ENCODE results near the gene CCDC71L.
A peak's percentile ranks its signal among the peaks of the same experiment; 100 is the strongest.
"Not testable (repeated sequence)": the region's sequence is repeated elsewhere in the genome, so short reads cannot be mapped to it uniquely, and the experiment has no call there.

The CCDC71L gene

GRCh38 chr7:106673688-106674087 lies 12.7 kb upstream of the CCDC71L start:
- not testable (repeated sequence) for H3K9me3 Mint-ChIP-seq; H3K4me3 Mint-ChIP-seq; H3K4me1 Mint-ChIP-seq; H3K36me3 Mint-ChIP-seq (ENCODE audit: insufficient read depth); H3K27ac Mint-ChIP-seq (ENCODE audit: low read depth); DNase-seq (ENCODE audit: low spot score in 2 of 2); ATAC-seq (replicated peaks; ENCODE audit: extremely low read depth, poor library complexity, severe bottlenecking)
- peaks cover 27% of the 10 kb centered on the region for H3K27me3 Mint-ChIP-seq

GRCh38 chr7:106671930-106672329 lies 11.0 kb upstream of the CCDC71L start:
- not testable (repeated sequence) for H3K36me3 Mint-ChIP-seq (ENCODE audit: insufficient read depth); ATAC-seq (replicated peaks; ENCODE audit: extremely low read depth, poor library complexity, severe bottlenecking); H3K9me3 Mint-ChIP-seq; DNase-seq (ENCODE audit: low spot score in 2 of 2); H3K4me1 Mint-ChIP-seq; H3K4me3 Mint-ChIP-seq; H3K27ac Mint-ChIP-seq (ENCODE audit: low read depth)
- peaks cover 27% of the 10 kb centered on the region for H3K27me3 Mint-ChIP-seq

DNA sequence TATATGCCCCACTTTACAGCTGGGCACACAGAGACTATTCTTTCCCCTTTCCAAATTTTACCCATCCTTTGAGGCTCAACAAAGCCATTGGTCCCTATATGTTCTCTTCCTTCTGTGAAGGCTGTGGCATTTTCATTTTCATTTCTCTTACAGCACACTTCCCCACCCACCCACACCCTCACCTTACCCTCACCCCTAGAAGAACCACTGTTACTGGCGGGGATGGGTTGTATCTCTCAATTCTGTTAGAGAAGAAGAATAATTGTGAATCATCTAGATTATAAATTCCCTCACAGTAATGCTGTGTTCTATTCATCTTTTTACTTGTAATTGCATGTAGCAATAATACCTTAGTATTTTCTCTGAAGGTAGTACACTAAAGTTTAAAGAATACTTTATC lies 10.2 kb upstream of the CCDC71L start:
- DNase-seq (ENCODE audit: low spot score in 2 of 2) (no peak), ATAC-seq (replicated peaks; ENCODE audit: extremely low read depth, poor library complexity, severe bottlenecking) (no peak)
- Mint-ChIP-seq H3K36me3 (ENCODE audit: insufficient read depth) (no peaks in the 10 kb centered on the region), H3K27me3 (peaks cover 27% of the 10 kb centered on the region), H3K4me3 (no peak overlapping the region), H3K27ac (ENCODE audit: low read depth) (no peak overlapping the region), H3K9me3 (peaks cover 7% of the 10 kb centered on the region), H3K4me1 (no peaks in the 10 kb centered on the region)

DNA sequence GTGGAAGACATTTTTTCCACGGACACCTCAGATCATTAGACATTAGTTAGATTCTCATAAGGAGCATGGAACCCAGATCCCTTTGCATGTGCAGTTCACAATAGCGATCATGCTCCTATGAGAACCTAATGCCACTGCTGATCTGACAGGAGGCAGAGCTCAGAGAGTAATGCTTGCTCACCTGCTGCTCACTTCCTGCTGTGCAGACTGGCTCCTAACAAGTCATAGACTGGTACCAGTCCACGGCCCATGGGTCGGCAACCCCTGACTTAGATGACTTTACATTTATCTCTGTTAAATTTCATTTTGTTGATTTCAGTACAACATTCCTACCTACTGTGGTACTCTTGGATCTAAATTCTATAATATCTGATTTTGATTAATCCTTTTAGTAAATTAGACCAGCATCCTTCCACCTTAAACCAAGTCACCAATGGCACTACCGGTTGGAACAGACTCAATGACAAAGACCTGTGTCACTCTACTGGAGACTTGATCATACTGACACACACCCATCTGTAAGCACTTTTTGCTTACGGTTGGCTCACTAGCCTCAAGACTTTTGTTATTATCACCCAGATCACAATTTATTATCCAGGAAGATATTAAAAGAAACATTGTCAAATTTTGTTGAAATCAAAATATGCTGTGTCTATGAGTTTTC lies 8.0 kb upstream of the CCDC71L start:
- no peaks in the 10 kb centered on the region for H3K36me3 Mint-ChIP-seq (ENCODE audit: insufficient read depth)
- no peak overlapping the region for H3K4me3 Mint-ChIP-seq
- no peak overlapping the region for H3K27ac Mint-ChIP-seq (ENCODE audit: low read depth)
- H3K9me3 Mint-ChIP-seq: peaks cover 7% of the 10 kb centered on the region
- ATAC-seq (replicated peaks; ENCODE audit: extremely low read depth, poor library complexity, severe bottlenecking): no peak
- peaks cover 16% of the 10 kb centered on the region for H3K27me3 Mint-ChIP-seq
- no peaks in the 10 kb centered on the region for H3K4me1 Mint-ChIP-seq
- DNase-seq (ENCODE audit: low spot score in 2 of 2): no peak

GRCh38 chr7:106666353-106666752 lies 5.4 kb upstream of the CCDC71L start:
- DNase-seq (ENCODE audit: low spot score in 2 of 2) (no peak), ATAC-seq (replicated peaks; ENCODE audit: extremely low read depth, poor library complexity, severe bottlenecking) (no peak)
- Mint-ChIP-seq H3K27me3 (no peaks in the 10 kb centered on the region), H3K27ac (ENCODE audit: low read depth) (no peak overlapping the region), H3K9me3 (no peaks in the 10 kb centered on the region), H3K4me1 (peaks cover under 1% of the 10 kb centered on the region), H3K4me3 (no peak overlapping the region), H3K36me3 (ENCODE audit: insufficient read depth) (peaks cover 4% of the 10 kb centered on the region)

DNA sequence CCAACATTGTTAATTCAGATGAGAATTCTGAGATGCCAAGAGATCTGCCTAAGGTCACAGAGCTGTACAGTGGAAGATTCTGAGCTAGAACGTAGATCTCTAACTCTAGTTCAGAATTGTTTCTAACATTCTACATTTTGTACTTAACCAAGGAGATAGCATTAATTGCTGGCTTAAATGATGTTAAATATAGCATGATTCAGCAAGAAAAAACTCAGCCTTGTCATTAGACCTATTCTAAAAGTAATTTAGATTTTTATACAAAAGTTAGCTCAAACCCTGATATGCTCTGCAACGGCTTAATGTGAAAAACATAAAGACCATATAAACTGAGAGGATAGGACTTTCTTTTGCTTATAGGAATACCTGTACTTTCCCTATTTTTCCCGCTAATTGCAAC lies 3.4 kb upstream of the CCDC71L start:
- no peak for DNase-seq (ENCODE audit: low spot score in 2 of 2)
- H3K36me3 Mint-ChIP-seq (ENCODE audit: insufficient read depth): peaks cover 12% of the 10 kb centered on the region
- H3K9me3 Mint-ChIP-seq: no peaks in the 10 kb centered on the region
- no peaks in the 10 kb centered on the region for H3K27me3 Mint-ChIP-seq
- no peak overlapping the region for H3K4me3 Mint-ChIP-seq
- peaks cover 11% of the 10 kb centered on the region for H3K4me1 Mint-ChIP-seq
- H3K27ac Mint-ChIP-seq (ENCODE audit: low read depth): no peak overlapping the region
- ATAC-seq (replicated peaks; ENCODE audit: extremely low read depth, poor library complexity, severe bottlenecking): no peak

DNA sequence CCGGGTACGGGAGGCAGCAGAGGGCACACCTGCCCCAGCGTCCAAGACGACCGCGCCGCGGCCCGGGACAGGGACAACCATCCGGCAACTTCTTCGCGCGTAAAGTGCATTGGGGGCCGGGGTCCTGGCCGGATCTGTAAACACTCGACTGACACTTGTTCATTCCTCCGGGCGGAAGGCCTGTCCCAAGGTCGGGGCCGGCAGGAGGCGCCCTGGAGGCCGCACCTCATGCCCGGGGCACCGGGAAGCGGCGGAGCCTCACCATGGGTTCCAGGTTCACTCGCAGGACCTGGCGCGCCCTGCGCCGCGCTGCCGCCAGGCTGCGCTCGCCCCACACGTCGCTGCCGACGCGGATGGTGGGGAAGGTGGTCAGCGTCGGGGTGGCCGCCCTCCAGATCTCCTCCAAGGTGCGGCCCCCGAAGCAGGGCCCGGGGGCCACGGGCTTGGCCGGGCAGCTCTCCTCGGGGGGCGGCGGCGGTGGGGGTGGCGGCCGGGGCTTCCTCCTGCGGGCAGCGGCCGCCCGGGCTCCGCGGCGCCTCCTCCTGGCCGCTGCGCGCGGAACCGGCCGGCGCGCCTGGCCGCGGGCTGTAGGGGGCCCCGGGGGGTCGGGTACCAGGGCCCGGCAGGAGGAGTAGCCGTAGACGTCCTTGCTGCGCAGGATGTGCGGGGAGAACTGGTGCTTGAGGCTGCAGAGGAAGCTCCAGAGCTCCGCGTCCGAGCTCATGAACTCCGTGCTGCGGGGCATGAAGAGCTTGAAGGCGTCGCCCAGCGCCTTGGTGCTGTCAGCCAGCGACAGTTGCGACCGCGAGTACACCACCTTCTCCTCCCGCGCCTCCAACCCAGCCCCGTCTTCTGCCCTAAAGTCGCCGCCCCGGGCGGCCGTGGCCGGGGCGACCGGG lies 746 bp downstream of the CCDC71L start:
- H3K4me1 Mint-ChIP-seq: peaks cover 13% of the 10 kb centered on the region
- H3K27me3 Mint-ChIP-seq: no peaks in the 10 kb centered on the region
- peak overlapping the region; percentile 87 for H3K4me3 Mint-ChIP-seq
- DNase-seq (ENCODE audit: low spot score in 2 of 2) (peak; percentile 57 to 67), ATAC-seq (replicated peaks; ENCODE audit: extremely low read depth, poor library complexity, severe bottlenecking) (peak; percentile 52)
- H3K9me3 Mint-ChIP-seq: no peaks in the 10 kb centered on the region
- peak overlapping the region; percentile 90 for H3K27ac Mint-ChIP-seq (ENCODE audit: low read depth)
- peaks cover 12% of the 10 kb centered on the region for H3K36me3 Mint-ChIP-seq (ENCODE audit: insufficient read depth)

DNA sequence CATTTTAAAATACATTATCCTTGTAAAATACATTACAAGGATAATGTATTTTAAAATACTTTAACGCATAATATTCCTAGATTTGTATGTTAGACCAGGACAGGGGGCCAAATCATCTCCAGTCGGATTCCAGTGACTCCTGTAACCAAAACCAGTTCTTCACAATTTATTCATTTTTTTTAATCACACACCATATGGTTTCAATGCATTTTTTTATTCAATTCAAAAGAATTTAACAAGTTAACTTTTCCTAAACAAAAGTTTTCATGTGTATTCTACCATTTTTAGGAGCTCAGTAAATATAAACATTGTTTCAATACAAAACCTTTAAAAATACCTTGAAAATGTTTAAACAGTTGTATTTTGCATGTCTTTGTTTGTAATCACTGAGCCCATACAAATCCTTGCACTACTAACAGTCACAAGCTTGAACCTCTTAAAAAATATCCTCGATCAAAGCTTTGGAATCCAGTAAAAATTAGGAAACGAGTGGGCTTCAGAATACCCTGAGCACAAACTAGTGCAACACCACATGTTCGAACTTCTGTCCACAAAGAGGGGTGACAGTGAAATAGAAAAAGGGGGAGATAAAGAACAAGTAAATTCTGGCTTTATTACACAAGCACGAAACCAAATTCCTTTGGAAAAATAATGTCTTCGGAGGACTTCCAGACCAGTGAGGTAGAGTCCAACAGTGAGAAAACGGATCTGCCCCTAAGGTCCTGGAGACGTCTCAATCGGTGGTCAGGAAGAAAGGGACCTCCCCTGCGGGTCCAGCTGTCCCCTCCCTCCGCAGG lies 1.6 kb downstream of the CCDC71L start:
- Mint-ChIP-seq H3K36me3 (ENCODE audit: insufficient read depth) (peaks cover 12% of the 10 kb centered on the region), H3K27ac (ENCODE audit: low read depth) (peak overlapping the region; percentile 90), H3K27me3 (no peaks in the 10 kb centered on the region), H3K4me1 (peaks cover 13% of the 10 kb centered on the region), H3K9me3 (no peaks in the 10 kb centered on the region), H3K4me3 (peak overlapping the region; percentile 87)
- no peak for ATAC-seq (replicated peaks; ENCODE audit: extremely low read depth, poor library complexity, severe bottlenecking)
- DNase-seq (ENCODE audit: low spot score in 2 of 2): no peak

DNA sequence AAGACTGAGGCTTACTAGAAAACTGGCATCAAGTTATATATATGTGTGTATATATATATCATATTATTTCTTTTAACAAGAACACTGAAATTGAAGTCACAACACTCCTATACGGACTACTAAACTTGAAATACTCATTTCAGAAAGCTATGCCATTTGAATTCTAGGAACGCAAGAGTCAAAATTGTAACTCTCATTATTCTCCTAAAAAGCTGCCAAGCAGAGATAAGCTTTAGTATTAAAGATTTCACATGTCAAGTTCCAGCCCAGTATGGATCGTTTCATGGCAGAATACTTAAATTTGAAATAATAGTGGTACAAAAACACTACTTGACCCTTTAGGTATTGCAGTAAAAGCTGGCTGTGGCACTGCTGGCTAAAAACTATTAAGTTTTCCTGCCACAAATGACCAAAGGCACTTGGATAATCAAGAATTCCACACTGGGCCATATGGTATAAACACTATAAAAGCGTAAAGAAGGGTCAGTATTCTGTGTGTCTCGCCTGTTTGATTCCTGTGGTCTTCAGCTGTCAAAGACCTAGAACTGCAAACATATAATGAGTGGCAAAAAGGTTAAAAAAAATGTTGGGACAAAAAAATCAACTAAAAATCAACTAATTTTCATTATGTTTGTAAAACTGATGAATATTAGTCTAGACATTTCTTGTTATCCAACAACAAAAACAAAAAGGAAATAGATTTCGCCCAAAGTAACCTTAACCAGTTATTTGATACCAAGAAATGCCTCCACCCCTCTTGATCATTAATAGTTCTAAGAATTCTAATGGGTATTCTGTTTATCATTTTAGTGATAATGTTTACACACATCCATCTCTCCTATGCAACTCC lies 2.4 kb downstream of the CCDC71L start:
- Mint-ChIP-seq H3K27ac (ENCODE audit: low read depth) (no peak overlapping the region), H3K4me1 (peaks cover 13% of the 10 kb centered on the region), H3K27me3 (no peaks in the 10 kb centered on the region), H3K36me3 (ENCODE audit: insufficient read depth) (peaks cover 12% of the 10 kb centered on the region), H3K9me3 (no peaks in the 10 kb centered on the region), H3K4me3 (no peak overlapping the region)
- DNase-seq (ENCODE audit: low spot score in 2 of 2) (no peak), ATAC-seq (replicated peaks; ENCODE audit: extremely low read depth, poor library complexity, severe bottlenecking) (no peak)

GRCh38 chr7:106657085-106657991 lies 3.6 kb downstream of the CCDC71L start:
- H3K36me3 Mint-ChIP-seq (ENCODE audit: insufficient read depth): peaks cover 12% of the 10 kb centered on the region
- no peak overlapping the region for H3K27ac Mint-ChIP-seq (ENCODE audit: low read depth)
- H3K4me3 Mint-ChIP-seq: no peak overlapping the region
- no peak for DNase-seq (ENCODE audit: low spot score in 2 of 2)
- H3K9me3 Mint-ChIP-seq: no peaks in the 10 kb centered on the region
- H3K4me1 Mint-ChIP-seq: peaks cover 13% of the 10 kb centered on the region
- no peaks in the 10 kb centered on the region for H3K27me3 Mint-ChIP-seq
- no peak for ATAC-seq (replicated peaks; ENCODE audit: extremely low read depth, poor library complexity, severe bottlenecking)

- H3K27ac Mint-ChIP-seq (ENCODE audit: low read depth): no peak overlapping the region
- ATAC-seq (replicated peaks; ENCODE audit: extremely low read depth, poor library complexity, severe bottlenecking): no peak
Measured at GRCh38 chr7:106655703-106656498, 5.1 kb downstream of the CCDC71L start.

More at GRCh38 chr7:106655703-106656498, 5.1 kb downstream of the CCDC71L start:
- Mint-ChIP-seq H3K4me3 (no peak overlapping the region), H3K9me3 (no peaks in the 10 kb centered on the region), H3K36me3 (ENCODE audit: insufficient read depth) (peaks cover 5% of the 10 kb centered on the region), H3K27me3 (peaks cover 7% of the 10 kb centered on the region), H3K4me1 (peaks cover 8% of the 10 kb centered on the region)
- DNase-seq (ENCODE audit: low spot score in 2 of 2): no peak

Data from central memory CD8-positive, alpha-beta T cell (primary cell).